ENCODE measurements around the gene ARSG. TPM values are rescaled to one million over a fixed set of nuclear protein-coding genes. Genes with fewer than 3 reads are reported as not detected.
"Not testable (repeated sequence)": the region's sequence is repeated elsewhere in the genome, so short reads cannot be mapped to it uniquely, and the experiment has no call there.

The ARSG gene
- total and polyA plus RNA-seq, 2 of the 13 experiments (the other 11 are each of a cell fraction or from before 2014, with no cell fraction given) = 3.7 to 15.2 TPM

GRCh38 chr17:68273722-68274121 lies 17.6 kb upstream of the ARSG start (continued):
- no peak for TF ChIP-seq CEBPZ (IDR thresholded peaks at IDR 0.05; ENCODE audit: low read length)

GRCh38 chr17:68276339-68276738 lies 15.0 kb upstream of the ARSG start:
- H3K9ac ChIP-seq (ENCODE audit: insufficient read depth, low read depth, low read length); POLR2A ChIA-PET; H3K79me2 ChIP-seq (ENCODE audit: insufficient read depth, low read length); ATAC-seq; H3K4me2 ChIP-seq (ENCODE audit: low read depth, low read length); intact Hi-C loops (cut with micrococcal nuclease; ENCODE audit: unreplicated experiment); BruUV-seq (replicated peaks); H3K27ac ChIP-seq (ENCODE audit: extremely low read length, insufficient read depth, low read length); H3K9me3 ChIP-seq (ENCODE audit: low read length); CTCF ChIA-PET (ENCODE audit: low intra/inter-chr PET ratio, low total read pairs); DNase-seq (ENCODE audit: low spot score); H3K4me1 ChIP-seq (ENCODE audit: insufficient read depth, low read length); H2AFZ ChIP-seq (ENCODE audit: low read length); H3K4me3 ChIP-seq (replicated peaks in 1 of 3; ENCODE audit: insufficient read depth in 1 of 3, low read depth in 2 of 3, low read length in 3 of 3); FAIRE-seq; H4K20me1 ChIP-seq (ENCODE audit: insufficient read depth, low read length); H3K36me3 ChIP-seq (replicated peaks in 1 of 2; ENCODE audit: control insufficient read depth in 1 of 2, insufficient read depth in 2 of 2, low read length in 2 of 2); H3K27me3 ChIP-seq (ENCODE audit: control insufficient read depth in 1 of 2, insufficient read depth in 2 of 2, low read length in 2 of 2): not testable (repeated sequence)
- TF ChIP-seq ZNF121 (CRISPR knock-in tag; IDR thresholded peaks at IDR 0.05) = peak; percentile 57; the same call in 1 of the 2 replicates
- WGBS (ENCODE audit: low lambda C conversion rate) = 98% methylated on average over 3 of the region's 3 CpGs
- in situ Hi-C loops (cut with HindIII; ENCODE audit: extremely low pct_ligation_motif_present, low pct_unique_long_range_greater_than_20kb) = loop anchor here (25.0 kb wide), 1 partner anchor 486 kb away; no protein-coding TSS in a partner anchor

DNA sequence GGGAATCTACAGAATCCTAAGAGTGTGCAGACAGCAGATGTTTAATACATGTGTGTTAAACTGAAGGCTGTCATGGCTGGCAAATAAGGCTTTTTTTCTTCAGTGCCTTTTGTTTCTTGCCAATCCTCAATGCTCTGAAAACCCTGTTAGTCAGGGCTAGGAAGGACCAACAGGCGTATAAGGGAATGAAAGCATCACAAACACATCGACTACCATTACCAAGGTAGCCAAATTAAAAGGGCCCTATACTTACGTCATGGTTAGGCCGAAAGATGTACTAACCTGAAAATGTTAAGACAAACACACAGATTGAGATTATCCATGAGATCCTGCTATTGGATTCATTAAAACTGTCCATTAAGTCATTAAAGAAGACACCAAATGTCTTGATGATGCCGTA lies 13.5 kb upstream of the ARSG start:
- ChIA-PET CTCF (ENCODE audit: low intra/inter-chr PET ratio, low total read pairs) (no interaction called here), POLR2A (interaction anchor here (1.2 kb wide), 1 partner anchor 11 kb away, joined by 4 read pairs; no protein-coding TSS in a partner anchor)
- in situ Hi-C loops (cut with HindIII; ENCODE audit: extremely low pct_ligation_motif_present, low pct_unique_long_range_greater_than_20kb) (loop anchor here (25.0 kb wide), 1 partner anchor 484 kb away; no protein-coding TSS in a partner anchor), intact Hi-C loops (cut with micrococcal nuclease; ENCODE audit: unreplicated experiment) (no loop called here)
- ATAC-seq = no peak
- TF ChIP-seq TP53 (CRISPR knock-in tag; conservative IDR thresholded peaks at IDR 0.05) = 0 out of 2 replicates have a peak, but pooled peaks have one; percentile 20
- no peak for TF ChIP-seq SRF (IDR thresholded peaks at IDR 0.05; ENCODE audit: low read depth, low read length)
- no peak for TF ChIP-seq SMAD3 (CRISPR knock-in tag; IDR thresholded peaks at IDR 0.05)
- no peak for TF ChIP-seq ZNF691 (CRISPR knock-in tag; IDR thresholded peaks at IDR 0.05; ENCODE audit: borderline replicate concordance, low read depth)
- peaks cover 9% of the 10 kb centered on the region for H3K9me3 ChIP-seq (ENCODE audit: low read length)
- no peak for FAIRE-seq
- no peak overlapping the region for H3K27ac ChIP-seq (ENCODE audit: extremely low read length, insufficient read depth, low read length)
- H3K9ac ChIP-seq (ENCODE audit: insufficient read depth, low read depth, low read length) = no peak overlapping the region
- no peaks in the 10 kb centered on the region for H3K27me3 ChIP-seq (ENCODE audit: control insufficient read depth in 1 of 2, insufficient read depth in 2 of 2, low read length in 2 of 2)
- no peak overlapping the region for H3K4me3 ChIP-seq (replicated peaks in 1 of 3; ENCODE audit: insufficient read depth in 1 of 3, low read depth in 2 of 3, low read length in 3 of 3)
- H3K4me1 ChIP-seq (ENCODE audit: insufficient read depth, low read length) = no peaks in the 10 kb centered on the region
- no TSS peak for BruUV-seq (replicated peaks)
- H4K20me1 ChIP-seq (ENCODE audit: insufficient read depth, low read length) = no peaks in the 10 kb centered on the region
- no peak overlapping the region for H3K4me2 ChIP-seq (ENCODE audit: low read depth, low read length)
- 98% methylated on average over 5 of the region's 5 CpGs for WGBS (ENCODE audit: low lambda C conversion rate)
- peaks cover 0 to 5% of the 10 kb centered on the region in 2 experiments; a peak in 2 of 5 replicates for H3K36me3 ChIP-seq (replicated peaks in 1 of 2; ENCODE audit: control insufficient read depth in 1 of 2, insufficient read depth in 2 of 2, low read length in 2 of 2)
- no peaks in the 10 kb centered on the region for H3K79me2 ChIP-seq (ENCODE audit: insufficient read depth, low read length)
- no peak overlapping the region for H2AFZ ChIP-seq (ENCODE audit: low read length)
- no peak for DNase-seq (ENCODE audit: low spot score)

GRCh38 chr17:68281965-68282364 lies 9.3 kb upstream of the ARSG start:
- H3K9ac ChIP-seq (ENCODE audit: insufficient read depth, low read depth, low read length); H3K27me3 ChIP-seq (ENCODE audit: control insufficient read depth in 1 of 2, insufficient read depth in 2 of 2, low read length in 2 of 2); H3K4me1 ChIP-seq (ENCODE audit: insufficient read depth, low read length); POLR2A ChIA-PET; H4K20me1 ChIP-seq (ENCODE audit: insufficient read depth, low read length); CTCF ChIA-PET (ENCODE audit: low intra/inter-chr PET ratio, low total read pairs); H3K36me3 ChIP-seq (replicated peaks in 1 of 2; ENCODE audit: control insufficient read depth in 1 of 2, insufficient read depth in 2 of 2, low read length in 2 of 2); H3K4me2 ChIP-seq (ENCODE audit: low read depth, low read length); H3K79me2 ChIP-seq (ENCODE audit: insufficient read depth, low read length); DNase-seq (ENCODE audit: low spot score); intact Hi-C loops (cut with micrococcal nuclease; ENCODE audit: unreplicated experiment); BruUV-seq (replicated peaks); H3K9me3 ChIP-seq (ENCODE audit: low read length); ATAC-seq; FAIRE-seq; H3K27ac ChIP-seq (ENCODE audit: extremely low read length, insufficient read depth, low read length); H2AFZ ChIP-seq (ENCODE audit: low read length); H3K4me3 ChIP-seq (replicated peaks in 1 of 3; ENCODE audit: insufficient read depth in 1 of 3, low read depth in 2 of 3, low read length in 3 of 3): not testable (repeated sequence)
- in situ Hi-C loops (cut with HindIII; ENCODE audit: extremely low pct_ligation_motif_present, low pct_unique_long_range_greater_than_20kb) = loop anchor here (25.0 kb wide), 1 partner anchor 480 kb away; no protein-coding TSS in a partner anchor
- 94% methylated on average over 6 of the region's 6 CpGs for WGBS (ENCODE audit: low lambda C conversion rate)
